ENCODE results near the gene TRIM33. TPM values are rescaled to one million over a fixed set of nuclear protein-coding genes. Genes with fewer than 3 reads are reported as not detected.

Gene TRIM33
- total RNA-seq, 4 donors from 2014 or later, result 26.7 to 49.0 (median 34.5) TPM

DNA sequence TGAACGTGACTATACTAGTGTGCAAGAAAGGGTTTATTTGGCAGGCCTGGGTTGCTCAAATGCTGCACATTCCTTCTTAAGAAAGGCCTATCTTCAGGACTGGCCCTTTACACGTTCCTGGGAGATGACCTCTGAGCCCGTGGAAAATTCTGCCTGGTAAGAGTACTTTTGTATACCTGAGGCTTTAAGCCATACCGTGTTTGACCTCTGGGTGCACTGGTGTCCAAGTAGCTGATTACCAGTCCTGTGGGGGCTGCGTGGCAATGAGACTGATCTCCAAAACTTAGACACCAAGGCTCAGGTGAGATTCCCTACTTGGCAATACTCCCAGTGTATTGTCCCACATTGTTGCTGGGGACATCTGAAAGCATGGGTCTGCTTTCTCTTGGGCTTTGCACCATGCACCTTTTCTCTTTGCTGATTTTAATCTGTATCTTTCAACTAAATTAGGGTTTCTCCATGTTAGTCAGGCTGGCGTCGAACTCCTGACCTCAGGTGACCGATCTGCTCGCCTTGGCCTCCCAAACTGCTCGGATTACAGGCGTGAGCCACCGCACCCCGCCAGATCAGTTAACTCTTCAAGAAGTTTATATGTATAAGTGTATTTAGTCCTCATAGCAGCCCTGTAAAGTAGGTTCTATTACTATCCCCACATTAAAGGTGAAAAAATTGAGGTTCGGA is 44.5 kb downstream of the TRIM33 start:
- no peaks in the 10 kb centered on the region for H3K27me3 ChIP-seq
- no peak for TF ChIP-seq POLR2A (IDR thresholded peaks at IDR 0.05)
- TF ChIP-seq POLR2AphosphoS5 (IDR thresholded peaks at IDR 0.05), result no peak
- TF ChIP-seq, protein P1, sequence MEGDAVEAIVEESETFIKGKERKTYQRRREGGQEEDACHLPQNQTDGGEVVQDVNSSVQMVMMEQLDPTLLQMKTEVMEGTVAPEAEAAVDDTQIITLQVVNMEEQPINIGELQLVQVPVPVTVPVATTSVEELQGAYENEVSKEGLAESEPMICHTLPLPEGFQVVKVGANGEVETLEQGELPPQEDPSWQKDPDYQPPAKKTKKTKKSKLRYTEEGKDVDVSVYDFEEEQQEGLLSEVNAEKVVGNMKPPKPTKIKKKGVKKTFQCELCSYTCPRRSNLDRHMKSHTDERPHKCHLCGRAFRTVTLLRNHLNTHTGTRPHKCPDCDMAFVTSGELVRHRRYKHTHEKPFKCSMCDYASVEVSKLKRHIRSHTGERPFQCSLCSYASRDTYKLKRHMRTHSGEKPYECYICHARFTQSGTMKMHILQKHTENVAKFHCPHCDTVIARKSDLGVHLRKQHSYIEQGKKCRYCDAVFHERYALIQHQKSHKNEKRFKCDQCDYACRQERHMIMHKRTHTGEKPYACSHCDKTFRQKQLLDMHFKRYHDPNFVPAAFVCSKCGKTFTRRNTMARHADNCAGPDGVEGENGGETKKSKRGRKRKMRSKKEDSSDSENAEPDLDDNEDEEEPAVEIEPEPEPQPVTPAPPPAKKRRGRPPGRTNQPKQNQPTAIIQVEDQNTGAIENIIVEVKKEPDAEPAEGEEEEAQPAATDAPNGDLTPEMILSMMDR (IDR thresholded peaks at IDR 0.05), result no peak
- TF ChIP-seq EP300 (IDR thresholded peaks at IDR 0.05), result no peak
- no peaks in the 10 kb centered on the region for H3K9me3 ChIP-seq
- H3K4me3 ChIP-seq, result no peak overlapping the region
- no peak overlapping the region for H3K27ac ChIP-seq
- H3K4me1 ChIP-seq, result peaks cover 0 to 24% (median 0%) of the 10 kb centered on the region in 3 donors
- H3K36me3 ChIP-seq, result no peaks in the 10 kb centered on the region
- WGBS, 2 donors (ENCODE audit: low coverage in 1 of 2), result 86 to 88% methylated on average over 9 to 12 of the region's 14 CpGs
- no peak for ATAC-seq

DNA sequence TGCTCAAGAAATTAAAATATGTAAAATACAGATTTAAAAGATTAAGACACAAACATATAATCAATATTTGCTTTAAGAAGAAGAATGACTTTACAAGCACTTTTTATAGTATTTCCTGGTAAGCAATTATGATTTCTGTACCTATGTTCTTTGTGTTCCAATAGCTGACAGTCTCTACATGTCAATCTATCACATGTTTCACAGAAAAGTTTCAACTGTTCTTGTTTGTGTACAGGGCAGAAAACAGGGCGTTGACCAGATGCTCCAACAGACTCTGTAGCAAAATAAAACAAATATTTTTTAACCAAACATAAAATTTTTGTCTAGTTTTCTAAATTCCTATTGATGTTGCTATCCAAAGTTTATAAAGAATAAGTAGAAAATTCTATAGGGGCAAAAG is 48.0 kb downstream of the TRIM33 start:
- Histone ChIP-seq H3K27ac (no peak overlapping the region), H3K36me3 (no peaks in the 10 kb centered on the region), H3K4me3 (no peak overlapping the region), H3K4me1 (peaks cover 0 to 10% (median 0%) of the 10 kb centered on the region in 3 donors), H3K27me3 (no peaks in the 10 kb centered on the region), H3K9me3 (no peaks in the 10 kb centered on the region)
- WGBS, 2 donors (ENCODE audit: low coverage in 1 of 2), result 100% methylated on average over 1 of the region's 1 CpG
- ATAC-seq, result no peak
- TF ChIP-seq POLR2A (IDR thresholded peaks at IDR 0.05) (no peak), EP300 (IDR thresholded peaks at IDR 0.05) (no peak), POLR2AphosphoS5 (IDR thresholded peaks at IDR 0.05) (no peak)
- TF ChIP-seq, protein P1 (IDR thresholded peaks at IDR 0.05), result no peak

DNA sequence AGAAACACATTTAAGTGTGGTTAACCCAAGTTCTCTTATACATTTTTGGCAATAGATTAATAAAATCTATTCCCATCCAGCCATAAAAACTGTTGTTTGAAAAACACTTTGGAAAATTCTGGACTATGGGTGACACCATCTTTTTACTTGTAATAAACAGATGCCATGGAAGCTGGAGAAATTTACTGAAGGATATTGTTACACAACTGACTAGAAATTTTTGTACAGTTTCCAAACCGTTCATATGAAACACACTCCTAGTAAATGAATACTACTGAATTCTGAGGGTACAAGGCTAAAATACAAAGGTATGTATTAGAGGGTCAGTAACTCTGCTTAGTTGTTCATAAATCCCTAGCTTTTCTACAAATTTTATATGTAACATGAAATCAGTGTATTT is 48.7 kb downstream of the TRIM33 start:
- no peaks in the 10 kb centered on the region for H3K36me3 ChIP-seq
- 63 to 89% methylated on average over 1 of the region's 1 CpG for WGBS, 2 donors (ENCODE audit: low coverage in 1 of 2)
- TF ChIP-seq EP300 (IDR thresholded peaks at IDR 0.05), result no peak
- no peak for TF ChIP-seq POLR2AphosphoS5 (IDR thresholded peaks at IDR 0.05)
- no peak for TF ChIP-seq POLR2A (IDR thresholded peaks at IDR 0.05)
- TF ChIP-seq, protein P1 (IDR thresholded peaks at IDR 0.05), result no peak
- H3K27me3 ChIP-seq, result no peaks in the 10 kb centered on the region
- H3K4me3 ChIP-seq, result no peak overlapping the region
- ATAC-seq, result no peak
- H3K9me3 ChIP-seq, result no peaks in the 10 kb centered on the region
- peaks cover 0 to 4% (median 0%) of the 10 kb centered on the region in 3 donors for H3K4me1 ChIP-seq
- no peak overlapping the region for H3K27ac ChIP-seq

DNA sequence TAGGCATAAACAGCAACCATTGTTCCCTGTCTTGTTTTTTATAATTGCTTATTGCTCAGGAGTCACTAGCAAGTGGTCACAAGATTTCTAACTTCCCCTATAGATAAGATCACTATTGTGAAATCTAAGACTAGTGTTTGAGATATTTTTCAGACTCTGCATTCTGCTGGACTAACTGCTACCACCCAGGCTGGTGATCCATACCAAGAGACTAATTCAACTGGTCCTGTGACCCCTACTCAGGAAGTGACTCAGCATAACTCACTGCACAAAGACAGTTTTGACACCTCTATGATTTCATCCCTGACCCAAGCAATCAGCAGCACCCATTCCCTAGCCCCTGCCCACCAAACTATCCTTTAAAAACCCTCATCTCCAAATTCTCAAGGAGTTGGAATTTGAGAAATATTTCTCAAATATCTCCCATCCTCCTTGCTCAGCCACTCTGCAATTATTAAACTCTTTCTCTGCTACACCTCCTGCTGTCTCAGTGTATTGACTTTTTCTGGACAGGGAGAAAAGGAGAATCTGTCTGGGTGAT is 52.7 kb downstream of the TRIM33 start:
- ATAC-seq, result no peak
- H3K4me1 ChIP-seq, result no peaks in the 10 kb centered on the region
- no peak overlapping the region for H3K27ac ChIP-seq
- H3K4me3 ChIP-seq, result no peak overlapping the region
- H3K36me3 ChIP-seq, result peaks cover 0 to 32% of the 10 kb centered on the region in 2 donors
- H3K9me3 ChIP-seq, result no peaks in the 10 kb centered on the region
- H3K27me3 ChIP-seq, result no peaks in the 10 kb centered on the region
- TF ChIP-seq POLR2AphosphoS5 (IDR thresholded peaks at IDR 0.05), result no peak
- no peak for TF ChIP-seq EP300 (IDR thresholded peaks at IDR 0.05)
- TF ChIP-seq, protein P1 (IDR thresholded peaks at IDR 0.05), result no peak
- TF ChIP-seq POLR2A (IDR thresholded peaks at IDR 0.05), result no peak

DNA sequence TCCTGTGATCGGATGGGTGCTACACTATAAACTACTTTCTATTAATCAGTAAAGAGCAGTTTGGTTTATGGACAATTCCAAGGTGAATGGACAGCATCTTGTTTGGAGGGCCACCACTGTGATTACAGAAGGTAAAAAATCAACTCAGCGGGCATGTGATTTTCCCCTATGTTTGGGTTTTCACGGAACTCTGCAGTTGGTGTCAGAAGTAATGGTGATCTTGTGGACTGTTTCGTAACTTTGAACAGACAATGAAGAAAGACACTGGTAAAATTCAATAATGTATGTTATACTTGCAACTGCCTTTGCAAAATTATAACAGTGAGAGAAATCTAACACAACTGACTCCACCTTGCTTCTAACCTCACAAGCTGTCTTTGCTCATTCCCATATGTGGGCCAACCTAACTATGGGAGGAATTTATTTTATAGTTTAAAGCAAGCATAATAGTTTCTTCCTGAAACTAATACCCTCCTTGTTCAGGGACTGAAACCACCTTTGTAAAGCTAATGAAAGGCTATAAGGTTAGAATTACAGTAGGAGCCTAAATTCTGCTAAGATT is 53.2 kb downstream of the TRIM33 start:
- TF ChIP-seq EP300 (IDR thresholded peaks at IDR 0.05), result no peak
- TF ChIP-seq POLR2AphosphoS5 (IDR thresholded peaks at IDR 0.05), result no peak
- TF ChIP-seq, protein P1 (IDR thresholded peaks at IDR 0.05), result no peak
- TF ChIP-seq POLR2A (IDR thresholded peaks at IDR 0.05), result no peak
- Histone ChIP-seq H3K27me3 (no peaks in the 10 kb centered on the region), H3K9me3 (no peaks in the 10 kb centered on the region), H3K4me3 (no peak overlapping the region), H3K27ac (no peak overlapping the region), H3K36me3 (peaks cover 0 to 38% of the 10 kb centered on the region in 2 donors), H3K4me1 (no peaks in the 10 kb centered on the region)
- WGBS, 2 donors (ENCODE audit: low coverage in 1 of 2), result 78 to 100% methylated on average over 2 to 4 of the region's 4 CpGs
- ATAC-seq, result no peak

Measured in gastroesophageal sphincter (tissue), 4 donors.